Keratinocyte (primary cell): ENCODE measurements around the gene ADCY10.

Source experiments
- CTCF ChIP-seq, 3 experiments: IDR thresholded peaks in 1 of 3; conservative IDR thresholded peaks in 1 of 3; optimal IDR thresholded peaks in 1 of 3; 2 replicates in 2 of 3; 3 replicates in 1 of 3; pipeline versions ENCODE3 to v1.5.1; 2011; ENCODE audit warnings: low read length in 3 of 3, mild to moderate bottlenecking in 3 of 3, moderate library complexity in 2 of 3, control low read depth in 1 of 3, inconsistent platforms in 1 of 3; ENCODE audit not compliant: insufficient read depth in 2 of 3; ENCODE audit errors: extremely low read depth in 1 of 3
- EZH2 ChIP-seq: IDR thresholded peaks from one replicate; pipeline ENCODE4 v1.6.1; 2012; ENCODE audit warnings: inconsistent platforms, mild to moderate bottlenecking, low read length, moderate library complexity

GRCh38 chr1:167762061-167762746, 151.7 kb downstream of the ADCY10 start:
- TF ChIP-seq CTCF (optimal IDR thresholded peaks at IDR 0.05 in 1 of 3, IDR thresholded peaks at IDR 0.05 in 1 of 3, conservative IDR thresholded peaks at IDR 0.05 in 1 of 3; ENCODE audit: extremely low read depth in 1 of 3, insufficient read depth in 2 of 3, low read length in 3 of 3): no peak
- TF ChIP-seq EZH2: no peak
